Stimulated activated naive CD8-positive, alpha-beta T cell treated with anti-CD3 and anti-CD28 coated beads, Interleukin-15, Interleukin-2, amounts not matched to agents 100 U/mL and 50 U/mL, for 24 hours (primary cell): Measurements from ENCODE around the gene SCG2.

ENCODE experiments used
- ATAC-seq: fragments of 150-1000 bp; cut with Tn5 transposase; one replicate; pipeline ENCODE4 v1.10.0; 2021
- DNase-seq: peaks from one replicate; pipeline ENCODE4 v3.0.0; 2021

Gene SCG2

GRCh38 chr2:223576873-223577272 is 25.3 kb downstream of the SCG2 start:
- ATAC-seq (no peak), DNase-seq (no peak)

- DNase-seq (no peak), ATAC-seq (no peak)
Observed at GRCh38 chr2:223570784-223571183, 31.4 kb downstream of the SCG2 start.

DNA sequence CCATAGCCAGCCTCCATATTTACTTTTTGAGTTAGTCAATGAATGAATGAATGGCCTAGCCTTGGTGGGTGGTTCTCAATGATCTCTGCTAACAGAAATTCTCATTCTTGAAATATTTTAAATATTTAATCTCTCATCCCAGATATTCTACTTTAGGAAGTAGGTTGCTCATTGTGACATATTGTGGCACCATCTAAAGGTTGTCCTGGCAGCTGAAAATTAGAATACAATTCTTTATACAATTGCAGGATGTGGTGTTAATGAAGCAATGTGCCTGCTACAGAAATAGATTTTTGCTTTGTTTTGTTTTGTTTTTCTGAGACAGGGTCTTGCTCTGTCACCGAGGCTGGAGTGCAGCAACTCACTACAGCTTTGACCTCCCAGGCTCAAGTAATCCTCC is 35.8 kb downstream of the SCG2 start:
- no peak for DNase-seq
- ATAC-seq: no peak

DNA sequence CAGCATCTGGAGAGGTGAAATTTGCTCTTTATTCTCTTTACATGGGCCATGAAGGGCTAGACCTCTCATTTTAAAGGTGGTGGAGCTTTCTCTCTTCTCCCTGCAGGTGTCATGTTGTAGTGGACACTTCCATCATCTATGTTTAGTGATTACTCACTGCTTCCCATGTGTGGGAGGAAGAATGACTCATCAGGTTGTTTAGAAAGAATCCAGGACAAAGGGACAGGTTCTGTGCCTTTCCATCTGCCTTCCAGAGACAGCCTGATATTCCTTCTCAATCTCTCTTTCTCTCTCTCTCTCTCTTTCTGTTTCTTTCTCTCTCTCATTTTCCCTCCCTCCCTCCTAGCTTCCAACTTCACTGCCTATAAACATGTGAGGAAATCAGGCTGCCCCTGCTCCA is 38.7 kb downstream of the SCG2 start:
- DNase-seq: no peak
- no peak for ATAC-seq

DNA sequence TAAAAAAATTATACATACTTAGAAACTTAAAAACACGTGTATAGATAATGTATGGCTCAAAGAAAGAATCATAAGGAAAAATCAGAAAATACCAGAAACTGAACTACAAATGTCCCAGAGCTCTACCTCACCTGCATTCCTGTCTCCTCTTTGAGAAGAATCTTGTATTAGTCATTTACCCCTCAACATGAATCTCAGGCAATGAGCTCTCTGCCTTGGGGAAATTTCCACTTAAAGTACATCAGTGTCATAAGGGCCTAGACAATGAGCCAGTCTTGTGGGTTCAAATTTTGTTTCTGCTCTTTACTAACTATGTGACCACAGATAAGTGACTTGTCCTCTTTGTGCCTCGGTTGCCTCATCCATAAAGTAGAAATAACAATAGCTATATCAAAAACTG is 40.1 kb downstream of the SCG2 start:
- DNase-seq: no peak
- no peak for ATAC-seq

DNA sequence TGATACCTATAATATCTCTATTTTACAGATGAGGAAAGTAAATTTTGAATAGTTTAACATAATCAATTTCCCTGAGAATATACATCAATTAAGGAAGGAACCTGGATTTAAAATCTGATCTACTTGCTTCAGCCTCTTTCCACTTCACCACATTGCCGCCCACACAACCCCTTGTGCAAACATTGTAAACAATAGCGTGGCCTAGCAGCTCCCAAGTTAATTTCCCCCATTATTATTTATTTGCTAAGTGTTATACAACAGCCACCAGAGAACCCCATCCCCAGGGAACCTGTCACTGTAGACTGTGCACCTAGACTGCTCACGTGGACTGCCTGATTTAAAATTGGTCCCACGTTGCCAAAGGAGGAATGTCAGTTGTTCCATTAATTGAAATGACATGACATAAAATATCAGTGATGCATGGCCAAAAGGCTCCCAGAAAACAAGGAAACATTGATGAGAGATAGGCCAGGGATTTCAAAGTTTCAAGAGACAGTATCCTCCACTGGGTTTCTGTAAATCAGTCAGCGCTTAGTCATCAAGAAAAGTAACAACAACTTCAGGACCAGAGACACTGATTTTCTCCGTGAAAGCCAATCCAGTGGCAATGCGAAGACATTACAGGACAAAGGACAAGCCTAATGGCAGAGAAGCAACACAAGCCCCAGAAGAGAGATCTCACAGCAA is 41.3 kb downstream of the SCG2 start:
- ATAC-seq (no peak), DNase-seq (no peak)

- no peak for ATAC-seq
- DNase-seq: no peak
Observed at GRCh38 chr2:223558970-223559369, 43.2 kb downstream of the SCG2 start.

GRCh38 chr2:223554923-223555322 is 47.2 kb downstream of the SCG2 start:
- no peak for ATAC-seq
- DNase-seq: no peak

- DNase-seq (no peak), ATAC-seq (no peak)
Observed at GRCh38 chr2:223549215-223549614, 52.9 kb downstream of the SCG2 start.

DNA sequence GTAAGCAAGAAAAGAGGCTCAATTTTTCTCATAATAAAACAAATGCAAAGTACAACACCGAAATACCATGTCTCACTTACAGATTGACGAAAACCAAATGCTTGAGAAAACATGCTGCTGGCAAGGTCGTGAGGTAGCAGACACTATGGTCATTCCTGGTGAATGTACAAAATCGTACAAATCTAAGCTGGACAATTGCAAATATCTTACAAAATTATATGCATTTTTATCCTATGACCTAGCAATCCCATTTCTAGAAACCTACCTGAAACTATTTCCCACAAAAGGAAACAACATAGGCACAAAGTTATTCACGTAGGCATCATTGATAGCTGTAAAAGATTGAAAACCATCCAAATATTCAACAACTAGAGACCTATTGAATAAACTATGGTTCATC is 54.0 kb downstream of the SCG2 start:
- no peak for DNase-seq
- no peak for ATAC-seq
